HG02623 (cell line): Measurements from ENCODE around the gene KIAA0408.
"Not testable (repeated sequence)": the region's sequence is repeated elsewhere in the genome, so short reads cannot be mapped to it uniquely, and the experiment has no call there.

ENCODE experiments used
- ATAC-seq: cut with Tn5 transposase; IDR thresholded peaks from one replicate; pipeline ENCODE4 v1.9.1; 2021; ENCODE audit warnings: moderate library complexity; ENCODE audit not compliant: unreplicated experiment

The KIAA0408 gene

GRCh38 chr6:127464161-127464880 lies 5.1 kb upstream of the KIAA0408 start:
- ATAC-seq = no peak

- ATAC-seq = no peak
Observed at GRCh38 chr6:127463056-127463455, 3.9 kb upstream of the KIAA0408 start.

- ATAC-seq = no peak
Observed at GRCh38 chr6:127462376-127462775, 3.2 kb upstream of the KIAA0408 start.

- ATAC-seq = no peak
Observed at GRCh38 chr6:127460465-127460864, 1.3 kb upstream of the KIAA0408 start.

GRCh38 chr6:127458817-127459216 lies 372 bp downstream of the KIAA0408 start:
- ATAC-seq = no peak

GRCh38 chr6:127458222-127458621 lies 967 bp downstream of the KIAA0408 start:
- ATAC-seq = no peak

- no peak for ATAC-seq
Observed at GRCh38 chr6:127457456-127458064, 1.6 kb downstream of the KIAA0408 start.

GRCh38 chr6:127456465-127456864 lies 2.7 kb downstream of the KIAA0408 start:
- ATAC-seq = no peak

- no peak for ATAC-seq
Observed at GRCh38 chr6:127453845-127454619, 5.2 kb downstream of the KIAA0408 start.

- ATAC-seq = no peak
Observed at GRCh38 chr6:127452803-127453202, 6.4 kb downstream of the KIAA0408 start.

GRCh38 chr6:127451388-127451787 lies 7.8 kb downstream of the KIAA0408 start:
- ATAC-seq = no peak

- ATAC-seq = no peak
Observed at GRCh38 chr6:127447780-127448179, 11.4 kb downstream of the KIAA0408 start.

GRCh38 chr6:127446356-127446755 lies 12.8 kb downstream of the KIAA0408 start:
- no peak for ATAC-seq

- ATAC-seq = no peak
Observed at GRCh38 chr6:127441881-127442280, 17.3 kb downstream of the KIAA0408 start.

GRCh38 chr6:127439718-127440117 lies 19.5 kb downstream of the KIAA0408 start:
- ATAC-seq = no peak

GRCh38 chr6:127436578-127437110 lies 22.5 kb downstream of the KIAA0408 start:
- ATAC-seq = no peak

GRCh38 chr6:127435626-127436220 lies 23.5 kb downstream of the KIAA0408 start:
- no peak for ATAC-seq

- ATAC-seq = no peak
Observed at GRCh38 chr6:127434651-127435050, 24.5 kb downstream of the KIAA0408 start.

GRCh38 chr6:127428562-127428961 lies 30.6 kb downstream of the KIAA0408 start:
- ATAC-seq = not testable (repeated sequence)

- ATAC-seq = no peak
Observed at GRCh38 chr6:127423921-127424320, 35.3 kb downstream of the KIAA0408 start.

GRCh38 chr6:127421164-127421563 lies 38.0 kb downstream of the KIAA0408 start:
- not testable (repeated sequence) for ATAC-seq
